Esophagus squamous epithelium (tissue), 5 donors: Measurements from ENCODE around the gene C1QTNF6. TPM values are rescaled to one million over a fixed set of nuclear protein-coding genes. Genes with fewer than 3 reads are reported as not detected.

ENCODE experiments used
- DNase-seq: peaks from one replicate; lab custom pipeline; 2025; lab: John Stamatoyannopoulos, UW
- H3K27ac ChIP-seq, 4 donors: fragments of 200-600 bp; sonication (generic); one replicate each; pipeline ENCODE4 v1.5.1; 2016 to 2019; ENCODE audit warnings: mild to moderate bottlenecking in 1 of 4
- H3K27me3 ChIP-seq, 4 donors: fragments of 200-600 bp; sonication (generic); 1 replicate in 3 of 4; 2 replicates in 1 of 4; pipeline versions ENCODE4 v1.5.1 to v1.6.0; 2017 to 2021; ENCODE audit warnings: antibody characterized with exemption in 1 of 4
- H3K36me3 ChIP-seq, 3 donors: fragments of 200-600 bp; sonication (generic); one replicate each; pipeline ENCODE4 v1.5.1; 2016 to 2019
- H3K4me1 ChIP-seq, 3 donors: fragments of 200-600 bp; sonication (generic); one replicate each; pipeline ENCODE4 v1.5.1; 2017 to 2019
- H3K4me3 ChIP-seq, 4 donors: fragments of 200-600 bp; sonication (generic); 1 replicate in 3 of 4; 2 replicates in 1 of 4; pipeline ENCODE4 v1.5.1; 2016 to 2019; ENCODE audit warnings: mild to moderate bottlenecking in 2 of 4, moderate library complexity in 1 of 4
- H3K9me3 ChIP-seq, 3 donors: fragments of 200-600 bp; sonication (generic); one replicate each; pipeline ENCODE4 v1.5.1; 2016 to 2019
- CTCF ChIP-seq, 6 experiments: fragments of 450-650 bp in 4 of 6; fragments of 200-600 bp in 2 of 6; sonication (generic) in 2 of 6; IDR thresholded peaks; one replicate each; pipeline ENCODE4 v1.5.1; 2016 to 2019; ENCODE audit warnings: antibody characterized with exemption in 6 of 6, mild to moderate bottlenecking in 4 of 6, moderate library complexity in 4 of 6
- POLR2A ChIP-seq, 4 donors: fragments of 450-650 bp; IDR thresholded peaks; one replicate each; pipeline ENCODE4 v1.6.1; 2017; ENCODE audit warnings: antibody characterized with exemption in 4 of 4, mild to moderate bottlenecking in 4 of 4, moderate library complexity in 3 of 4
- WGBS, 2 donors: methylation state at CpG; one replicate each; pipeline ENCODE4 v1.1.5; 2018; 5-methylcytosine and 5-hydroxymethylcytosine counted together
- intact Hi-C: fragments of 100-400 bp; cut with DNase I; formaldehyde crosslinking; loops from one replicate; pipeline ENCODE4 v1.15.0; 2022
- total RNA-seq, 4 donors: library from RNA; depleted of rRNA; stranded (reverse); fragments of >200 nt; gene quantifications; one replicate each; pipeline ENCODE4 v1.1.0, GENCODE V29; 2016
- donor health status: DM: yes; HTN: yes; CAD: no.

Gene C1QTNF6
- total RNA-seq, 4 donors from 2014 or later, result 1.1 to 1.7 (median 1.4) TPM

DNA sequence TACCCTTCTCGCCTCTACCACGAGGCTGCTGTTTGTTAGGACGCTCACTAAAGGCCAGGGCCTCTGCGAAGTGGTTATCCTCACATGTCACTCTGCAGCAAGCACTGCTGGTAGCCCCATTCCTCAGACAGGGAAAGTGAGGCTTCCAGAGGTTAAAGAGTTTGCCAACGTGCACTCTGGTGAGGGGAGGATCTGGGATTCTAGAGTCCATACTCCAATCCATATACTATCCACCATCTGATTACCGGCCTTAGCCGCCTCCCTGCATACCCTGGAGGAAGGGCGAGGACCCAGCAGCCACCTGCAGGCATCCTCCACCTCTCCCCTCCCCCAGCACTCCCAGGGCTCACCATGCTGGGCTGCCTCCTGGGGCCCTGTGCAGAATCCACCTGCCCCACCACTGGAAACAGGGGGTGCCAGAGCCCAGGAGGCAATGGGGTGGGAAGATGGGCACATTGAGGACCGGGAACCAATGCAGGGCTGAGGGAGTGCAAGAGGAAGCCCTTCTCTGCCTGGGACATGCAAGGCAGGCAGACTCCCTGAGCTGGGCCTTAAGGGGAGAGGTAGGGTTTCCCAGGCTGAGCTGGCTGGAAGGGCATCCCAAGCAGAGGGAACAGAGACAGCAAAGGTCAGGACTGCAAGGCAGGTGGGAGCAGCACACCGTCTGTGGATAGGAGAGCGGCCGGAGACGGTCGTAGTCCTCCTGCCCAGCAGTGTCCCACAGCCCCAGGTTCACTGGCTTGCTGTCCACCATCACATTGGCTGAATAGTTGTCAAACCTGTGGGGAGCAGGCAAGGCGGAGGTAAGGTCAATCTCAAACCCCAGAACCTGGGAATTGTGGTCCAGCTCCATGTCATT is 44.3 kb upstream of the C1QTNF6 start:
- intact Hi-C loops, result no loop called here
- DNase-seq, result no peak
- H3K9me3 ChIP-seq, result no peaks in the 10 kb centered on the region
- WGBS, 2 donors, result 79 to 84% methylated on average over 7 to 10 of the region's 15 CpGs
- H3K4me1 ChIP-seq, result peaks cover 13 to 62% (median 15%) of the 10 kb centered on the region in 3 donors
- H3K36me3 ChIP-seq, result no peaks in the 10 kb centered on the region
- H3K27me3 ChIP-seq, result peaks cover 0 to 55% (median 0%) of the 10 kb centered on the region in 4 donors
- peak overlapping the region in 1 of 4 donors; percentile 5 for H3K27ac ChIP-seq
- TF ChIP-seq CTCF (IDR thresholded peaks at IDR 0.05) (no peak), POLR2A (IDR thresholded peaks at IDR 0.05) (no peak)
- H3K4me3 ChIP-seq, result no peak overlapping the region

DNA sequence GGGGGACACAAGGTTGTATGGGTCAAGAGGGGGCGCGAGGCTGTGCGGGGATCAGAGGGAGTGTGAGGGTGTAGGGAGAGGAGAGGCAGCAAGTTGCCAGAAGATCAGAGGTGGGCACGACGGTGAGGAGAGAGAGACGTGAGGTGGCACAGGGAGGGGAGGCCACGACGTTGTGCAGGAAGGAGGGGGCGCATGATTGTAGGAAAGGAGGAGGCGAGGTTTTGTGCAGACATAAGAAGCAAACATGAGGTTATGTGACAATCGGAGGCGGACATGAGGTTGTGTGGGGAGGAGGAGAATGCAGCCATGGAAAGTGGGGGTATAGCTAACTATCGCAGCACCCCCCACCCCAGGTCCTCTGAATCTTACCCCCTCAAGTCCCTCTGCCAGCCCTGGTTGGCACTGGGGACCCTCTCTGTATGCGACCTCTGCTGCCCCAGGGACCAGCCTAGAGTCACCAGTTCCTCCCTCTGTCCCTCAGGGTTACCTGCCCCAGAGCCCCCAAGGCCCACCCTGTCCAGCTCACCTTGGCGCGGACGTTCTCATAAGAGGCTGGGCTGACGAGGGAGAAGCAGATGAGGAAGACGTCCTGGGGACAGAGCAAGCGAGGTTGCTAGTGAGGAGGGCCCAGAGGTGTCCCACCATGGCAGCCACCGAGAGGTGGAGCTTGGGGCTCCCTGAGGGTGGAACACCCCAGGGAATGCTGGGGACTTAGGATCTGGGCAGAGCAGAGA is 43.5 kb upstream of the C1QTNF6 start:
- peak overlapping the region in 2 of 4 donors; percentile 33 to 84 for H3K27ac ChIP-seq
- 70 to 76% methylated on average over 14 to 15 of the region's 21 CpGs for WGBS, 2 donors
- peaks cover 0 to 48% (median 0%) of the 10 kb centered on the region in 4 donors for H3K27me3 ChIP-seq
- H3K4me3 ChIP-seq, result no peak overlapping the region
- H3K4me1 ChIP-seq, result peaks cover 13 to 56% (median 15%) of the 10 kb centered on the region in 3 donors
- no peak for TF ChIP-seq POLR2A (IDR thresholded peaks at IDR 0.05)
- no peak for TF ChIP-seq CTCF (IDR thresholded peaks at IDR 0.05)
- no peak for DNase-seq
- H3K36me3 ChIP-seq, result no peaks in the 10 kb centered on the region
- H3K9me3 ChIP-seq, result no peaks in the 10 kb centered on the region
- intact Hi-C loops, result no loop called here

DNA sequence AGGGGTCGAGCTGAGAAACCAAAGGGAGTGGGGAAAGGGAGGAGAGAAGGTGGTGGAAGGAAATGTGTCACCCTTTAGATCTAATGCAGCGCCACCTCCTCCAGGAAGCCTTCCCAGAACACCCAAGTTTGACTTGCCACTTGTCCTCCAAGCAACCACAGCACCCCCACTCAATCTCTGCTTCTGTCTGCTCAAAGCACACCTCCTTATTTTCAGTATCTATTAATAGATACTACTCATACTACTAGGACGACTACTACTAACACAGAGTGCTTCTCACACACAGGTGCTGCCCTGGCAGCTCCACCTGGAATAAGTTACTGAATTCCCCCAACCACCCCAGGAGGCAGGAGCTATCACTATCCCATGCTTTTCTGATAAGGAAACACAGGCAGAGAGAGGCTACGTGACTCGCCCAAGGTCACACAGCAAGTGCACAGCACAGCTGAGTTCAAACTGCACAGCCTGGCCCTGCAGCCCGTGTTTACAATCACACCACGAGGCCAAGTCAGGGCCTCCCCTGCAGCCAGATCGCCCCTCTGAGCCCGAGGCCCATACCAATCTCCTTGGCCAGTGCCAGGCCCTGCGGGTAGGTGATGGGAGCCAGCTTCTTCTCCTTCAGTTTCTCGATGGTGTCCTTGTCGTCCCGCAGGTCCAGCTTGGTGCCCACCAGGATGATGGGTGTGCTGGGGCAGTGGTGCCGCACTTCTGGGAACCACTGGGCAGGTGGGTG is 42.8 kb upstream of the C1QTNF6 start:
- peaks cover 0 to 40% (median 0%) of the 10 kb centered on the region in 4 donors for H3K27me3 ChIP-seq
- H3K9me3 ChIP-seq, result no peaks in the 10 kb centered on the region
- no peak for DNase-seq
- H3K4me3 ChIP-seq, result no peak overlapping the region
- H3K4me1 ChIP-seq, result peaks cover 13 to 54% (median 15%) of the 10 kb centered on the region in 3 donors
- H3K36me3 ChIP-seq, result no peaks in the 10 kb centered on the region
- 53 to 69% methylated on average over 8 to 10 of the region's 14 CpGs for WGBS, 2 donors
- H3K27ac ChIP-seq, result peak overlapping the region in 2 of 4 donors; percentile 74 to 84
- intact Hi-C loops, result no loop called here
- TF ChIP-seq POLR2A (IDR thresholded peaks at IDR 0.05), result no peak
- TF ChIP-seq CTCF (IDR thresholded peaks at IDR 0.05), result no peak

GRCh38 chr22:37229805-37230672 is 42.0 kb upstream of the C1QTNF6 start:
- DNase-seq, result no peak
- WGBS, 2 donors, result 36 to 40% methylated on average over 4 to 5 of the region's 8 CpGs

More at GRCh38 chr22:37229805-37230672, 42.0 kb upstream of the C1QTNF6 start:
- Histone ChIP-seq H3K27me3 (peaks cover 0 to 32% (median 0%) of the 10 kb centered on the region in 4 donors), H3K4me3 (no peak overlapping the region), H3K36me3 (no peaks in the 10 kb centered on the region), H3K4me1 (peaks cover 13 to 46% (median 15%) of the 10 kb centered on the region in 3 donors), H3K27ac (peak overlapping the region; percentile 26 to 84 (median 60)), H3K9me3 (no peaks in the 10 kb centered on the region)
- intact Hi-C loops, result no loop called here
- TF ChIP-seq CTCF (IDR thresholded peaks at IDR 0.05) (no peak), POLR2A (IDR thresholded peaks at IDR 0.05) (no peak)
